CD4-positive, alpha-beta T cell treated with Interleukin-4 for 4 hours (primary cell): ENCODE measurements around the gene THAP3.
"Not testable (repeated sequence)": the region's sequence is repeated elsewhere in the genome, so short reads cannot be mapped to it uniquely, and the experiment has no call there.

Experiments used
- DNase-seq: peaks from one replicate; pipeline ENCODE4 v3.0.0-alpha.2; 2020

THAP3 gene

DNA sequence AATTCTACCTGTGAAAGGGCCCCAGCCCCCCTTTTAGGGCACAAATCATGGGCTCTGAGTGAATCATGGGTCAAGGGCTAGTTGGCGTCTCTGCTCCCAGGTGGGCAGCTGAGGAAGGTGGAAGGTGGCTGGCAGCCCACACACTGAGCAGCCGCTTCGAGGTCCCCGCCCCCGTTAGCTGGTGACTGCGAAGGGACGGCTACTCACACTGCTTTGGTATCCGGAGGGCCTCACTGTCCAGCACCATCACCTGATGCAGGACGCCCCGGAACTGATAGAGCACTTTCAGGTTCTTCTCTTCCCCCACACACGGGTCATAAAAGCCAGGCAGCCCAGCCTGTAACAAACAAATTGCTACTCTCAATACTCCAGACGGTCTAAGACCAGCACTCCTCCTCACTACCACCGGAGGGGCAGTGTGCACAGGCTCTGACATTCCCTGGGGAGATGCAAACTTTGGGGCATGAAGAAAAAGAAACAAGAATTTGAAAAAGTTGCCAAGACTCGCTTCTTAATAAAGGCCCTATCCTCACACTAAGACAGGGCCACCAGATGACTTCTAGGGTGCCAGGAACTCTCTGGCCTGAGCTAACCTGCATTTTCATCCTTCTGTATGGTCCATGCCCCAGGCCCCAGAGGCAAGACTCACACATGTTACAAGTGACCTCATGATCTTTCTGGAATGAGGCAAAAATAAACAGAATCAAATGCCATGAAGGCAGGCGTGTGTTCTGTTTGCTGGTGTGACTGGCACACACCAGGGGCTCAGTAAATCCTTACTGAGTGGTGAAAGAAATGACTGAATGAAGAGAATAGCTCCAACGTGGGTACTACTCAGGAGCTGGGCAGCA is 11.5 kb downstream of the THAP3 start:
- no peak for DNase-seq

- not testable (repeated sequence) for DNase-seq
Observed at GRCh38 chr1:6636778-6637177, 12.1 kb downstream of the THAP3 start.

DNA sequence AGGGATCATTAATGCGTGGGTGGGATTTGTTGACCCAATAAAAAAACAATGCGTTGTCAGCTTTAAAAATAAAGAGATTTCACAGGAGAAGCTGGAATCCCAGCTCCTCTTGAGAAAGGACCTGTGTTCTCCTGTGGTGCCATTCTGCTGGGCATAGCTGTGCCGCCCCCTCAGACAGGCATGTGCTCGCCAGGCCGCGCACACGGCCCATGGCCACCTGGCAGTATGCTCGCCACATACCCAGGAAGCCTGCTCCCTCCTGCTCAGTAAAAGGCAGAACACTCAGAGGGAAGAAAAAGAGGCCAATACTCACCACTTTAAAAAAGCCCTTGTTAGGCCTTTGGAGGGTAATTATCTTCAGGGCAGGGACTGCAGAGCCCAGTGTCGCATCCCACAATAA is 13.1 kb downstream of the THAP3 start:
- DNase-seq, result no peak

- no peak for DNase-seq
Observed at GRCh38 chr1:6638226-6638625, 13.6 kb downstream of the THAP3 start.

GRCh38 chr1:6640867-6641266 is 16.2 kb downstream of the THAP3 start:
- DNase-seq, result not testable (repeated sequence)

GRCh38 chr1:6645018-6645417 is 20.4 kb downstream of the THAP3 start:
- DNase-seq, result no peak

DNA sequence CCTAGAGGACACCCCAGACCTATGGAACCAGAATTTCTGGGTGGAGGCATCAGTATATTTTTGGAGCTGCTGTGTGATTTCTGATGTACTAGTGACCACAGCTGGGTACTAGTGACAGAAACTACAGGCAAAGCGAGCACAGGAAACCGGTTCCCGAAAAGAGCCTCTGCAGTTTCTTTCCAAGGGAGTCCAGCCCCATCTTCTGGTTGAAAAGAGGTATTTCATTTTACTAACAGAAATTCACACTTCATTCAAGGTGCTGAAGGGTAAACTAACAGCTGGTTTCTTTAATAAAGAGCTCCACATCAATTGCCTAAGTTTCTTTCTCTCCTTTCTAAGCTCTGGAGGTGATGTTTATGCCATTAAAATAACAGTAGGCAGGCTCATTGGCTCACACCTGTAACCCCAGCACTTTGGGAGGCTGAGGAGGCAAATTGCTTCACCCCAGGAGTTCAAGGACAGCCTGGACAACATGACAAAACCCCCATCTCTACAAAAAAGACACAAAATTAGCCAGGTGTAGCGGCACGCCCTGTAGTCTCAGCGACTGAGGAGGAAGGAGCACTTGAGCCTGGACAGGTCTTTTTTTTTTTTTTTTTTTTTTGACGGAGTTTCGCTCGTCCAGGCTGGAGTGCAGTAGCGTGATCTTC is 22.0 kb downstream of the THAP3 start:
- DNase-seq, result peak; percentile 58

- DNase-seq, result no peak
Observed at GRCh38 chr1:6648556-6648955, 23.9 kb downstream of the THAP3 start.

DNA sequence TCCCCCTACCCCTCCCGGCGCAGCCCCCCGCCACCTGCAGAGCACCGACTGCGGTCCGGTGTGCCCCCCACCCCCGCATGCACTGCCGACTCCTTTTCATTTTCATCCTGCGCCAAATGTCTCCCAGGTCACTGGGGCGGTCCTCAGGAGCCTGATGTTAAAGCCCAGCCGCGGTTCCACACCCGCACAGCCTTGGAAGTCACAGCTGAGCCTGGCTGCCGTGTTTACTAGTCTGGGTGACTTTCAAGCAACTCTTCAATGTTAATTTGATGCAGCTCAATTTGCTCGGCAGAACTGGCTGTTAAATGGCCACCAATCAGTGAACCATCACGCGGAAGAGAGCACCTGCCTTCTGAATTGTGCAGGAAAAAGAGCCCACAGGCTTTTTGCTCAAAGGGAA is 27.2 kb downstream of the THAP3 start:
- DNase-seq, result no peak

- no peak for DNase-seq
Observed at GRCh38 chr1:6652986-6653385, 28.3 kb downstream of the THAP3 start.

- no peak for DNase-seq
Observed at GRCh38 chr1:6653436-6654290, 29.0 kb downstream of the THAP3 start.

DNA sequence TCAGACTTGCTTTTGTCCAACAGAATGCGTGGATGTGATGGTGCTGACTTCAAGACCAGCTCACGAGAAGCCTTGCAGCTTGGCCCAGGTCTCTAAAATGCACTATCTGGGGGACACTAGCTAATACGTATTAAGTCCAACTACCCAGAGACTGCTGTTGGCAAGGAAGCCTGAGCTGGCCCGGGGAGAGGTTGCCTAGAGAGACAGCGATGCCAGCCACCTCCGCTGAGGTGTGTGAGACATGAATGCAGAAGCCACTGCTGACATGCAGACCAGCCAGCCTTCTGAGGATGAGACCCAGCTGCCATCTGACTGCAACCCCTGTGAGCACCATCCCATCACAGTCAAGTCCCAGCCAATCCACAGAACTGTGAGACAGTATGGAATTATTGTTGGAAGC is 32.5 kb downstream of the THAP3 start:
- no peak for DNase-seq

GRCh38 chr1:6658359-6659060 is 33.8 kb downstream of the THAP3 start:
- no peak for DNase-seq

DNA sequence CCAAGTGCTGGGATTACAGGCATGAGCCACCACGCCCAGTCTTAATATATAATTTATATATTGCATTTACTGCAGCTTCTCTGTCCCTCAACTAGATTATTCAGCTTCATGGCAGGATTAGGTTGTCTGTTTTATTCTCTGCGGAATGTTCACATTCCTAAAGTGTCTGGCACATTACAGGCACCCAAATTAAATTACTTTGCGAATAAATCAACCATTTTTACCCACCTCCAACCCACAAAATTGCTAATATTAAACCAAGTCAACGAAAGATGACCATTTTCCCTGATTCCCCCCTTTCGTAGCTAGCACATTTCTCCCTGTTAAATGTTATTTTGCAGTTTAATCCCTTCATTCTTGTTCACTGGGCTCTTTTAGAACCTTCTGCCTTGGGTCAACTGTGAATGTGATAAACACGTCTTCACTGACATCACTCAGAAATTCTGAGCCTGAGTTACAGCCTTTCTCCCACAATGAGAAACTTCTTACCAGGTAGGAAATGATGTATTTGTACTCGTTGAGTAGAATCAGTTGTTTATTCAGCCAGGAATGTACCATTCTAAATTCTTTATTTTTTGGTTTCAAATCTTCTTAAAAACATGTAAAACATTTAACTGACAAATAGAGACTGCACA is 35.9 kb downstream of the THAP3 start:
- DNase-seq, result no peak

- not testable (repeated sequence) for DNase-seq
Observed at GRCh38 chr1:6662468-6662867, 37.8 kb downstream of the THAP3 start.

DNA sequence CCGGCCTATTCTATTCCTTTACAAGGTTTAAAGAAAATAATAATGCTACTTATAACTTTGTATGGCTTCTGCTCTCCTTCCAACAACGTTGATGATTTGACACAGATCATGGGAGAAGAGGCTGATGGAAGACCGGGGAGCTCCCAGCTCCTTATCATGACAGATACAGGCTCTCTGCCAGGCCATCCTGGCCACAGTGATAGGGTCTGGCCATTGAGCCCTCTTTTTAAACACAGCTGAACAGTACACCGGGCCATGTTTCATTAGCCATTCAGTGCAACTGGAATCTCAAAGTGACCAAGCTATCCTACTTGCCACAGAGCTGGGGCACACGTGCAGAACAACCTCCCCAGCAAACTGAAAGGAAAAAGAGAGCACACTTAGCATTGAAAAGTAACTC is 42.0 kb downstream of the THAP3 start:
- DNase-seq, result no peak

- DNase-seq, result no peak
Observed at GRCh38 chr1:6667139-6667538, 42.5 kb downstream of the THAP3 start.

DNA sequence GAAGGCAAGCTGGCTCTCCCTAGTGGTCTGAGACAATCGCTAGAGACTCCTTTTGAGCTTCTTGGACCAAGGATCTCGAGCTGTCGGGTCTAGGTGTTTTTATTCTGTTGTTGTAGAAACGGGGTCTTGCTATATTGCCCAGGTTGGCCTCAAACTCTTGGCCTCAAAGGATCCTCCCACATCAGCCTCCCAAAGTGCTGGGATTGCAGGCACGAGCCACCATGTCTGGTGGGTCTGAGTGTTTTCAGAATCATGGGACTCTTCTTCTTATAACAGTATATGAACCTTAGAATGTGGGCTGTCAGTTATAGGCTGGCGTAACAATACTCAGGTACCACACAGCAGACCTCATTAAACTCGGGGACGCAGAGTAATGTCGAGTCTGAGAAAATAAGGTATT is 43.8 kb downstream of the THAP3 start:
- DNase-seq, result no peak

DNA sequence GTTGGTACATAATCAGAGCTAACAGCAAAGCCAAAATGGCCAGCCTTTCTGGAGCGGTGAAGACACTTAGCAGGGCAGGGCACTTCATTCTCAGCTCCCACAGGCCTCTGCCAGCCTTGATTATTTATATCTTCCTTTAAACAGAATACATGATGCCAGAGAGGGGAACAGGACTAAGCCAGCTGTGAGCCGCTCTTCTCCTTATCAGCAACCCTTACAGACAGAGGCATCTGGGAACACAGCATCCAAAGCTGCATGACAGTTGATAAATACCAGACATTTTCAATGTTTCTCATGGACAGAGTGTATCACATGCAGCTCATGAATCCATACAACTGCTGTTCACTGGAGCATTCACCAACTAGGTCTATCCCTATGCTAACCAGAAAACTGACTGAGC is 47.9 kb downstream of the THAP3 start:
- DNase-seq, result no peak

DNA sequence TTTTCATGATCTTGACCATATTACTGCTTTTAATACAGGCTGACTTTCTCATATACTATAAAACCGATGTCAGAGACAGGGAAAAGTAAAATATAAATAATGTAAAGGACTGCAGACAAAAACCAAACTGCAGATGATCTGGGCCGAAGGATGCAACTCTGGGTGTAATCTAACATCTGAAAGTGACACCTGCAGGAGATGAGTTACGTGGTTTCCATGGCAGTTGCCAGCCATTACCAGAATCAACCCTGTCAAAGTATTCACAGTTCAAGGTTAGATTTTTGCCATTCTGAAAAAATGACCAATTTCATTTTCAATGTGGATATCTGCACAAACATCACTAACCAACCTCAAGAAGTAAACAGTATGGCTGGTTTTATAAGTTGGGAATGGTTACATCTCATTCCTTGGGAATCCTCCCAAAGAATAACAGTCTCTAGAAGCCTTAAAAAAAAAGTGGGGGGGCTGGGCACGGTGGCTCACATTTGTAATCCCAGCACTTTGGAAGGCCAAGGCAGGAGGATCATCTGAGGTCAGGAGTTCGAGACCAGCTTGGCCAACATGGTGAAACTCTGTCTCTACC is 49.2 kb downstream of the THAP3 start:
- DNase-seq, result no peak

GRCh38 chr1:6674771-6675170 is 50.1 kb downstream of the THAP3 start:
- DNase-seq, result no peak

- no peak for DNase-seq
Observed at GRCh38 chr1:6675941-6676340, 51.3 kb downstream of the THAP3 start.
